GM12892 (cell line): ENCODE results near the gene DOP1A.

Source experiments
- POLR2A ChIP-seq: IDR thresholded peaks from 2 replicates; pipeline ENCODE4 v1.6.1; 2011; ENCODE audit warnings: low read depth, low read length, control low read depth
- TAF1 ChIP-seq: IDR thresholded peaks from 2 replicates; pipeline ENCODE4 v1.6.1; 2011; ENCODE audit warnings: low read depth, mild to moderate bottlenecking, control low read depth, low read length, borderline replicate concordance

DNA sequence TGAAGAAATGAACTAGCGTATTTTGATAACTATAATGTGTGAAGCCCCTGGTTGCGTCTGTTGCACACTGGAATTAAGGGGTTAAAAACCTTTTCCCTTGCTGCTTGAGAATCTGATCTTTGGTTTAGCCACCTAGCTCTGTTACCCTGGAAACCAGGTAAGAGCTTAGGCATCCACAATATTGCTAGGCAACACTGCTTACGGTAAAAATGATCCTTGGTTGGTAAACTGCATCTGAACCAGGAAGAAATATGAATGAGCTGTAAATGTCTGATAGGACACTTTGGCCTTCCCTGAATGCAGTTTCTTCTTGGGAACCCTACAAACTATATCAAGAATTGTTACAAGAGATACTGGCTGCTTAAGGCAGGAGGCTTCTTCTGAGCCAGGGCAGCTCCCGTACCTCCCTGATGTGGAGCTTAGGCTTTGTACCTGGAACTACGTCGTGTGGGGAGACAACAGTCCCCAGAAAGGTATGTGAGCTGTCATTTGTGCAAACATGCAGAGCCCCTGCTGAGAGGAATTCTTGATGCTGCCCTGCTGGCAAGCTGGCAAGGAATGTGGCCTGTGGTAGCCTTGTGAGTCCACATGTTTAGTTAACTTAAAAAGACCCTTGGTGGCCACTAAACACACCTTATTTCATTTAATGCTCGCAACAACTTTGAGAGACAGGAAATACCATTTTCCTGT, 20.3 kb upstream of the DOP1A start:
- no peak for TF ChIP-seq POLR2A
- no peak for TF ChIP-seq TAF1
